ENCODE results near the gene SCLY.

The SCLY gene

DNA sequence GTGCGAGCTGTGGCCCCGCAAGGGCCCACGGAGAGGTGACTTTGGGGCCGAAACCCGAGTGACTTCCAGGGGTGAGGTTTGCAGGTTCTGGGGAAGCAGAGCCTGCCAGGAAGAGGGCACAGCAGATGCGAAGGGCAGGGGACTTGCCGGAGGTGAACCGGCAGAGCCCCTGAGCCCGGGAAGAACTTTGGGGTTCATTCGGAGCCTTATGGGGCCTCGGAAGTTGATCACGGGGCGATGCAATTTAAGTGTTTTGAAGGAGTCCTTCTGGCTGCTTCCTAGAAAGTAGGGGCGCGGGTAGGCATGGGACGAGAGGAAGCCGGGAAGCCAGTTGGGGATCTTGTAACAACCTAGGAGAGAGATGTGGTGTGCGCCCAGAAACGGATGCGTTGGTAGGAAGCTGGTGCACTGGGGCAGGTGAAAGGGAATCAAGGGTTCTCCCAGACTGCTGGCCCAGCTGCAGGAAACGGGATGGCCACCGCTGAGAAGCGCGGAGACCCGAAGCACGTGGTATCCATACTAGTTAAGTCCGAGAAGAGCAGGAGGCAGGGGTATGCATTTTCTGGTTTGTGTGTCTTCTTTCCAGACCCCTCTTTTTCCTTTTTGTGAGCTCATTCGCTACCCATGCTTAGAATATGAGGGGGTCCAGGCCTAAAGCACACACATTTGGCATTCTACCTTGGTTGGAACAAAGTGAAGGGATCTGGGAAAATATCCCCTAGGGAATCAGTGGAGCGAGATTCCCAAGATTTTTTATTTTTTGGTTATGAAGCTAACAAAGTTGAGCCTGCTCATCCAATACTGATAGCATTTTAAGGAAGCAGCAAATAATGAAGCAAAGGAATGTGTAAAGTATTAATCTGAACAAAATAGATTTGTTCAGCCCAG lies 758 bp downstream of the SCLY start:
- H3K9me3 ChIP-seq (ENCODE audit: control insufficient read depth, insufficient read depth, low read depth, low read length), result no peaks in the 10 kb centered on the region
- peak overlapping the region; percentile 95 for H3K4me3 ChIP-seq (ENCODE audit: low read depth, low read length)
- POLR2A ChIA-PET, result interaction anchor here (0.5 to 1.9 kb wide), 7 partner anchors 20 to 371 kb away, joined by 3 to 12 read pairs (median 3); no protein-coding TSS in a partner anchor
- H3K36me3 ChIP-seq (ENCODE audit: control insufficient read depth in 2 of 2, insufficient read depth in 1 of 2, low read length in 2 of 2), result peaks cover 12 to 28% of the 10 kb centered on the region in 2 experiments
- peak overlapping the region; percentile 66 for H3K27ac ChIP-seq (ENCODE audit: extremely low read depth, low read depth, low read length)
- CTCF ChIA-PET, result interaction anchor here (0.6 to 0.8 kb wide), 5 partner anchors 11 to 227 kb away, joined by 3 to 6 read pairs (median 5); no protein-coding TSS in a partner anchor
- H3K4me1 ChIP-seq (ENCODE audit: control insufficient read depth, insufficient read depth, low read length), result no peaks in the 10 kb centered on the region
- TF ChIP-seq ZBTB20 (tag by site-specific recombination; IDR thresholded peaks at IDR 0.05), result peak; percentile 75
- TF ChIP-seq, protein P1, sequence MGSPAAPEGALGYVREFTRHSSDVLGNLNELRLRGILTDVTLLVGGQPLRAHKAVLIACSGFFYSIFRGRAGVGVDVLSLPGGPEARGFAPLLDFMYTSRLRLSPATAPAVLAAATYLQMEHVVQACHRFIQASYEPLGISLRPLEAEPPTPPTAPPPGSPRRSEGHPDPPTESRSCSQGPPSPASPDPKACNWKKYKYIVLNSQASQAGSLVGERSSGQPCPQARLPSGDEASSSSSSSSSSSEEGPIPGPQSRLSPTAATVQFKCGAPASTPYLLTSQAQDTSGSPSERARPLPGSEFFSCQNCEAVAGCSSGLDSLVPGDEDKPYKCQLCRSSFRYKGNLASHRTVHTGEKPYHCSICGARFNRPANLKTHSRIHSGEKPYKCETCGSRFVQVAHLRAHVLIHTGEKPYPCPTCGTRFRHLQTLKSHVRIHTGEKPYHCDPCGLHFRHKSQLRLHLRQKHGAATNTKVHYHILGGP (tag by site-specific recombination; IDR thresholded peaks at IDR 0.05), result no peak
- TF ChIP-seq ZNF501 (tag by site-specific recombination; IDR thresholded peaks at IDR 0.05), result 0 out of 2 replicates have a peak, but pooled peaks have one; percentile 24
- TF ChIP-seq, protein P2, sequence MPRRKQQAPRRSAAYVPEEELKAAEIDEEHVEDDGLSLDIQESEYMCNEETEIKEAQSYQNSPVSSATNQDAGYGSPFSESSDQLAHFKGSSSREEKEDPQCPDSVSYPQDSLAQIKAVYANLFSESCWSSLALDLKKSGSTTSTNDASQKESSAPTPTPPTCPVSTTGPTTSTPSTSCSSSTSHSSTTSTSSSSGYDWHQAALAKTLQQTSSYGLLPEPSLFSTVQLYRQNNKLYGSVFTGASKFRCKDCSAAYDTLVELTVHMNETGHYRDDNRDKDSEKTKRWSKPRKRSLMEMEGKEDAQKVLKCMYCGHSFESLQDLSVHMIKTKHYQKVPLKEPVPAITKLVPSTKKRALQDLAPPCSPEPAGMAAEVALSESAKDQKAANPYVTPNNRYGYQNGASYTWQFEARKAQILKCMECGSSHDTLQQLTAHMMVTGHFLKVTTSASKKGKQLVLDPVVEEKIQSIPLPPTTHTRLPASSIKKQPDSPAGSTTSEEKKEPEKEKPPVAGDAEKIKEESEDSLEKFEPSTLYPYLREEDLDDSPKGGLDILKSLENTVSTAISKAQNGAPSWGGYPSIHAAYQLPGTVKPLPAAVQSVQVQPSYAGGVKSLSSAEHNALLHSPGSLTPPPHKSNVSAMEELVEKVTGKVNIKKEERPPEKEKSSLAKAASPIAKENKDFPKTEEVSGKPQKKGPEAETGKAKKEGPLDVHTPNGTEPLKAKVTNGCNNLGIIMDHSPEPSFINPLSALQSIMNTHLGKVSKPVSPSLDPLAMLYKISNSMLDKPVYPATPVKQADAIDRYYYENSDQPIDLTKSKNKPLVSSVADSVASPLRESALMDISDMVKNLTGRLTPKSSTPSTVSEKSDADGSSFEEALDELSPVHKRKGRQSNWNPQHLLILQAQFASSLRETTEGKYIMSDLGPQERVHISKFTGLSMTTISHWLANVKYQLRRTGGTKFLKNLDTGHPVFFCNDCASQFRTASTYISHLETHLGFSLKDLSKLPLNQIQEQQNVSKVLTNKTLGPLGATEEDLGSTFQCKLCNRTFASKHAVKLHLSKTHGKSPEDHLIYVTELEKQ (tag by site-specific recombination; IDR thresholded peaks at IDR 0.05; ENCODE audit: borderline replicate concordance), result no peak
- TF ChIP-seq ZNF416 (tag by site-specific recombination; IDR thresholded peaks at IDR 0.05), result no peak
- TF ChIP-seq SALL2 (tag by site-specific recombination; IDR thresholded peaks at IDR 0.05; ENCODE audit: borderline replicate concordance), result no peak
- no peak for TF ChIP-seq ZNF571 (tag by site-specific recombination; IDR thresholded peaks at IDR 0.05)
- peak; percentile 66 for TF ChIP-seq IKZF3 (tag by site-specific recombination; IDR thresholded peaks at IDR 0.05)
- TF ChIP-seq, protein P3, sequence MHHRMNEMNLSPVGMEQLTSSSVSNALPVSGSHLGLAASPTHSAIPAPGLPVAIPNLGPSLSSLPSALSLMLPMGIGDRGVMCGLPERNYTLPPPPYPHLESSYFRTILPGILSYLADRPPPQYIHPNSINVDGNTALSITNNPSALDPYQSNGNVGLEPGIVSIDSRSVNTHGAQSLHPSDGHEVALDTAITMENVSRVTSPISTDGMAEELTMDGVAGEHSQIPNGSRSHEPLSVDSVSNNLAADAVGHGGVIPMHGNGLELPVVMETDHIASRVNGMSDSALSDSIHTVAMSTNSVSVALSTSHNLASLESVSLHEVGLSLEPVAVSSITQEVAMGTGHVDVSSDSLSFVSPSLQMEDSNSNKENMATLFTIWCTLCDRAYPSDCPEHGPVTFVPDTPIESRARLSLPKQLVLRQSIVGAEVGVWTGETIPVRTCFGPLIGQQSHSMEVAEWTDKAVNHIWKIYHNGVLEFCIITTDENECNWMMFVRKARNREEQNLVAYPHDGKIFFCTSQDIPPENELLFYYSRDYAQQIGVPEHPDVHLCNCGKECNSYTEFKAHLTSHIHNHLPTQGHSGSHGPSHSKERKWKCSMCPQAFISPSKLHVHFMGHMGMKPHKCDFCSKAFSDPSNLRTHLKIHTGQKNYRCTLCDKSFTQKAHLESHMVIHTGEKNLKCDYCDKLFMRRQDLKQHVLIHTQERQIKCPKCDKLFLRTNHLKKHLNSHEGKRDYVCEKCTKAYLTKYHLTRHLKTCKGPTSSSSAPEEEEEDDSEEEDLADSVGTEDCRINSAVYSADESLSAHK (tag by site-specific recombination; IDR thresholded peaks at IDR 0.05), result peak; percentile 72
- peak; percentile 77 for TF ChIP-seq GLIS1 (tag by site-specific recombination; IDR thresholded peaks at IDR 0.05)
- TF ChIP-seq ZNF624 (tag by site-specific recombination; IDR thresholded peaks at IDR 0.05), result no peak
- peak; percentile 86 for TF ChIP-seq ZNF76 (tag by site-specific recombination; IDR thresholded peaks at IDR 0.05; ENCODE audit: borderline replicate concordance, low read depth)
- no peak for TF ChIP-seq ZNF670 (tag by site-specific recombination; IDR thresholded peaks at IDR 0.05; ENCODE audit: low read depth)
- TF ChIP-seq ZNF560 (tag by site-specific recombination; IDR thresholded peaks at IDR 0.05; ENCODE audit: borderline replicate concordance), result no peak
- TF ChIP-seq ZNF843 (tag by site-specific recombination; IDR thresholded peaks at IDR 0.05), result no peak
- TF ChIP-seq ZNF549 (tag by site-specific recombination; IDR thresholded peaks at IDR 0.05), result no peak
- TF ChIP-seq ZNF585B (tag by site-specific recombination; IDR thresholded peaks at IDR 0.05), result no peak
- TF ChIP-seq ZNF335 (tag by site-specific recombination; conservative IDR thresholded peaks at IDR 0.05), result peak; percentile 75
- no peak for TF ChIP-seq ZNF324 (tag by site-specific recombination; IDR thresholded peaks at IDR 0.05)
- no peak for TF ChIP-seq TRIM28 (IDR thresholded peaks at IDR 0.05; ENCODE audit: borderline replicate concordance, low read length)
- TF ChIP-seq, protein P4, sequence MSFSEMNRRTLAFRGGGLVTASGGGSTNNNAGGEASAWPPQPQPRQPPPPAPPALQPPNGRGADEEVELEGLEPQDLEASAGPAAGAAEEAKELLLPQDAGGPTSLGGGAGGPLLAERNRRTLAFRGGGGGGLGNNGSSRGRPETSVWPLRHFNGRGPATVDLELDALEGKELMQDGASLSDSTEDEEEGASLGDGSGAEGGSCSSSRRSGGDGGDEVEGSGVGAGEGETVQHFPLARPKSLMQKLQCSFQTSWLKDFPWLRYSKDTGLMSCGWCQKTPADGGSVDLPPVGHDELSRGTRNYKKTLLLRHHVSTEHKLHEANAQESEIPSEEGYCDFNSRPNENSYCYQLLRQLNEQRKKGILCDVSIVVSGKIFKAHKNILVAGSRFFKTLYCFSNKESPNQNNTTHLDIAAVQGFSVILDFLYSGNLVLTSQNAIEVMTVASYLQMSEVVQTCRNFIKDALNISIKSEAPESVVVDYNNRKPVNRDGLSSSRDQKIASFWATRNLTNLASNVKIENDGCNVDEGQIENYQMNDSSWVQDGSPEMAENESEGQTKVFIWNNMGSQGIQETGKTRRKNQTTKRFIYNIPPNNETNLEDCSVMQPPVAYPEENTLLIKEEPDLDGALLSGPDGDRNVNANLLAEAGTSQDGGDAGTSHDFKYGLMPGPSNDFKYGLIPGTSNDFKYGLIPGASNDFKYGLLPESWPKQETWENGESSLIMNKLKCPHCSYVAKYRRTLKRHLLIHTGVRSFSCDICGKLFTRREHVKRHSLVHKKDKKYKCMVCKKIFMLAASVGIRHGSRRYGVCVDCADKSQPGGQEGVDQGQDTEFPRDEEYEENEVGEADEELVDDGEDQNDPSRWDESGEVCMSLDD (tag by site-specific recombination; IDR thresholded peaks at IDR 0.05), result peak; percentile 39; the same call in 1 of the 2 replicates
- TF ChIP-seq, protein P5, sequence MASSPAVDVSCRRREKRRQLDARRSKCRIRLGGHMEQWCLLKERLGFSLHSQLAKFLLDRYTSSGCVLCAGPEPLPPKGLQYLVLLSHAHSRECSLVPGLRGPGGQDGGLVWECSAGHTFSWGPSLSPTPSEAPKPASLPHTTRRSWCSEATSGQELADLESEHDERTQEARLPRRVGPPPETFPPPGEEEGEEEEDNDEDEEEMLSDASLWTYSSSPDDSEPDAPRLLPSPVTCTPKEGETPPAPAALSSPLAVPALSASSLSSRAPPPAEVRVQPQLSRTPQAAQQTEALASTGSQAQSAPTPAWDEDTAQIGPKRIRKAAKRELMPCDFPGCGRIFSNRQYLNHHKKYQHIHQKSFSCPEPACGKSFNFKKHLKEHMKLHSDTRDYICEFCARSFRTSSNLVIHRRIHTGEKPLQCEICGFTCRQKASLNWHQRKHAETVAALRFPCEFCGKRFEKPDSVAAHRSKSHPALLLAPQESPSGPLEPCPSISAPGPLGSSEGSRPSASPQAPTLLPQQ (tag by site-specific recombination; IDR thresholded peaks at IDR 0.05), result no peak
